Fibroblast of lung (primary cell): ENCODE results near the gene WSCD2. TPM values are rescaled to one million over a fixed set of nuclear protein-coding genes. Genes with fewer than 3 reads are reported as not detected.

Experiments used
- DNase-seq, 2 donors: peaks; one replicate each; pipeline versions ENCODE4 v3.0.0 to v3.0.0-alpha.2; 2010; ENCODE audit warnings: low read depth in 2 of 2
- H2AFZ ChIP-seq: 2 replicates; pipeline ENCODE4 v1.5.1; 2012; ENCODE audit warnings: low read length, control low read depth, inconsistent platforms
- H3K27ac ChIP-seq: 2 replicates; pipeline ENCODE4 v1.5.1; 2011; ENCODE audit warnings: low read length, control low read depth; ENCODE audit not compliant: insufficient read depth
- H3K27me3 ChIP-seq: 2 replicates; pipeline ENCODE4 v1.5.1; 2011; ENCODE audit warnings: mild to moderate bottlenecking, low read length; ENCODE audit not compliant: control insufficient read depth, insufficient read depth
- H3K36me3 ChIP-seq: 2 replicates; pipeline ENCODE4 v1.5.1; 2011; ENCODE audit warnings: low read length; ENCODE audit not compliant: control insufficient read depth, insufficient read depth
- H3K4me1 ChIP-seq: 2 replicates; pipeline ENCODE4 v1.5.1; 2011; ENCODE audit warnings: low read length; ENCODE audit not compliant: control insufficient read depth, insufficient read depth; ENCODE audit errors: extremely low read depth
- H3K4me2 ChIP-seq: 2 replicates; pipeline ENCODE4 v1.5.1; 2011; ENCODE audit warnings: low read length, control low read depth; ENCODE audit not compliant: insufficient read depth; ENCODE audit errors: extremely low read depth
- H3K4me3 ChIP-seq, 4 experiments: fragments of 200-600 bp in 1 of 4; sonication (generic) in 1 of 4; replicated peaks in 1 of 4; 2 replicates each; pipeline ENCODE4 v1.5.1; 2011 to 2016; ENCODE audit warnings: low read length in 4 of 4, low read depth in 3 of 4, mild to moderate bottlenecking in 3 of 4, control low read depth in 2 of 4, inconsistent platforms in 1 of 4, mixed read lengths in 1 of 4; ENCODE audit not compliant: insufficient read depth in 1 of 4; ENCODE audit errors: control extremely low read depth in 1 of 4
- H3K79me2 ChIP-seq: 2 replicates; pipeline ENCODE4 v1.5.1; 2012; ENCODE audit warnings: mild to moderate bottlenecking, low read length, inconsistent platforms; ENCODE audit not compliant: control insufficient read depth, insufficient read depth
- H3K9ac ChIP-seq: 2 replicates; pipeline ENCODE4 v1.5.1; 2011; ENCODE audit warnings: mild to moderate bottlenecking, low read length, control low read depth; ENCODE audit not compliant: insufficient read depth
- H3K9me3 ChIP-seq: 2 replicates; pipeline ENCODE4 v1.5.1; 2012; ENCODE audit warnings: low read depth, low read length; ENCODE audit not compliant: control insufficient read depth, insufficient read depth
- H4K20me1 ChIP-seq: 2 replicates; pipeline ENCODE4 v1.5.1; 2011; ENCODE audit warnings: low read length; ENCODE audit not compliant: control insufficient read depth, insufficient read depth; ENCODE audit errors: extremely low read depth
- EZH2 ChIP-seq: IDR thresholded peaks from 2 replicates; pipeline ENCODE4 v1.5.1; 2012; ENCODE audit warnings: low read length, control low read depth, mild to moderate bottlenecking; ENCODE audit errors: missing control alignments
- polyA plus RNA-seq, 2 donors: library from polyadenylated mRNA; depleted of rRNA in 1 of 2; stranded (reverse) in 1 of 2; unstranded in 1 of 2; fragments of >200 nt; gene quantifications; 2 replicates each; pipeline ENCODE4 v1.2.1, GENCODE V29; 2011 to 2012; ENCODE audit warnings: missing spikeins in 1 of 2
- total RNA-seq: library from RNA; depleted of rRNA; stranded (reverse); fragments of >200 nt; gene quantifications from 2 replicates; pipeline ENCODE4 v1.2.1, GENCODE V29; 2014
- TF ChIP-seq, protein P1 (sequence below), 2 donors: IDR thresholded peaks in 1 of 2; conservative IDR thresholded peaks in 1 of 2; 1 replicate in 1 of 2; 2 replicates in 1 of 2; pipeline ENCODE4 v1.5.1; 2011 to 2012; ENCODE audit warnings: low read length in 2 of 2, control low read depth in 1 of 2, inconsistent platforms in 1 of 2, low read depth in 1 of 2, mild to moderate bottlenecking in 1 of 2

The WSCD2 gene
- total and polyA plus RNA-seq, 2 donors (not counting 1 experiment from before 2014, with no cell fraction given): not detected

DNA sequence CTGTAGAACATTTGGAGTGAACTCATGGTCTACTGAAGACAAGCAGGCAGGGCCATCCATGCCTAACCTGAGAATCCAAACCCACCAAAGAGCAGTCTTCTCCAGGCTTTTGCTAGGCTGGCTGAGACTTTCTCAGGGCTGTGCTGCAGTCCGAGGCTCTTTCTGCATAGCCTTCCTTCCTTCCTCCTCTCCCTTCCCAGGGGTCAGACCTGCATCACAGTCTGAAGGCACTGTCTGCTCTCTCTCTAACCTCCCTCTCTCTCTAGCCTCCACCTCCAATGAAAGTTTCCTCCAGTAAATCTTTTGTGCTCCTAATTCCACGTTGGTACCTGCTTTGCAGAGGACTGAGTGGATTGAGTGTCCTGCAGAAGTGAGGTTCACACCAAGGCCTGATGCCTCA, 6.4 kb upstream of the WSCD2 start:
- Histone ChIP-seq H3K4me2 (no peak overlapping the region), H3K9me3 (no peaks in the 10 kb centered on the region), H3K36me3 (no peaks in the 10 kb centered on the region), H2AFZ (no peak overlapping the region), H3K9ac (no peak overlapping the region), H3K4me3 (no peak overlapping the region), H3K4me1 (no peaks in the 10 kb centered on the region), H3K79me2 (no peaks in the 10 kb centered on the region), H3K27me3 (no peaks in the 10 kb centered on the region), H4K20me1 (no peaks in the 10 kb centered on the region), H3K27ac (no peak overlapping the region)
- no peak for TF ChIP-seq EZH2
- TF ChIP-seq, protein P1, sequence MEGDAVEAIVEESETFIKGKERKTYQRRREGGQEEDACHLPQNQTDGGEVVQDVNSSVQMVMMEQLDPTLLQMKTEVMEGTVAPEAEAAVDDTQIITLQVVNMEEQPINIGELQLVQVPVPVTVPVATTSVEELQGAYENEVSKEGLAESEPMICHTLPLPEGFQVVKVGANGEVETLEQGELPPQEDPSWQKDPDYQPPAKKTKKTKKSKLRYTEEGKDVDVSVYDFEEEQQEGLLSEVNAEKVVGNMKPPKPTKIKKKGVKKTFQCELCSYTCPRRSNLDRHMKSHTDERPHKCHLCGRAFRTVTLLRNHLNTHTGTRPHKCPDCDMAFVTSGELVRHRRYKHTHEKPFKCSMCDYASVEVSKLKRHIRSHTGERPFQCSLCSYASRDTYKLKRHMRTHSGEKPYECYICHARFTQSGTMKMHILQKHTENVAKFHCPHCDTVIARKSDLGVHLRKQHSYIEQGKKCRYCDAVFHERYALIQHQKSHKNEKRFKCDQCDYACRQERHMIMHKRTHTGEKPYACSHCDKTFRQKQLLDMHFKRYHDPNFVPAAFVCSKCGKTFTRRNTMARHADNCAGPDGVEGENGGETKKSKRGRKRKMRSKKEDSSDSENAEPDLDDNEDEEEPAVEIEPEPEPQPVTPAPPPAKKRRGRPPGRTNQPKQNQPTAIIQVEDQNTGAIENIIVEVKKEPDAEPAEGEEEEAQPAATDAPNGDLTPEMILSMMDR (conservative IDR thresholded peaks at IDR 0.05 in 1 of 2, IDR thresholded peaks at IDR 0.05 in 1 of 2; ENCODE audit: low read depth in 1 of 2, low read length in 2 of 2): no peak
- DNase-seq: no peak

- Histone ChIP-seq H4K20me1 (no peaks in the 10 kb centered on the region), H3K79me2 (no peaks in the 10 kb centered on the region), H3K27ac (no peak overlapping the region), H3K4me3 (no peak overlapping the region), H3K9me3 (no peaks in the 10 kb centered on the region), H2AFZ (no peak overlapping the region), H3K27me3 (no peaks in the 10 kb centered on the region), H3K4me1 (no peaks in the 10 kb centered on the region), H3K36me3 (no peaks in the 10 kb centered on the region), H3K4me2 (no peak overlapping the region), H3K9ac (no peak overlapping the region)
- no peak for TF ChIP-seq EZH2
- TF ChIP-seq, protein P1 (conservative IDR thresholded peaks at IDR 0.05 in 1 of 2, IDR thresholded peaks at IDR 0.05 in 1 of 2; ENCODE audit: low read depth in 1 of 2, low read length in 2 of 2): no peak
- no peak for DNase-seq
Measured at GRCh38 chr12:108123402-108123801, 5.7 kb upstream of the WSCD2 start.

GRCh38 chr12:108125073-108125472, 4.0 kb upstream of the WSCD2 start:
- H3K27me3 ChIP-seq: no peaks in the 10 kb centered on the region
- H3K4me1 ChIP-seq: no peaks in the 10 kb centered on the region
- no peaks in the 10 kb centered on the region for H4K20me1 ChIP-seq
- H3K9me3 ChIP-seq: no peaks in the 10 kb centered on the region
- H3K36me3 ChIP-seq: no peaks in the 10 kb centered on the region
- DNase-seq: no peak
- H3K9ac ChIP-seq: no peak overlapping the region
- H3K27ac ChIP-seq: no peak overlapping the region
- H3K4me3 ChIP-seq: no peak overlapping the region
- no peak overlapping the region for H2AFZ ChIP-seq
- H3K79me2 ChIP-seq: no peaks in the 10 kb centered on the region
- TF ChIP-seq EZH2: no peak
- TF ChIP-seq, protein P1 (conservative IDR thresholded peaks at IDR 0.05 in 1 of 2, IDR thresholded peaks at IDR 0.05 in 1 of 2; ENCODE audit: low read depth in 1 of 2, low read length in 2 of 2): no peak
- H3K4me2 ChIP-seq: no peak overlapping the region
